Neural progenitor cell (in vitro differentiated cells): Measurements from ENCODE around the gene KCNAB1.

Experiments
- EZH2phosphoT487 ChIP-seq: fragments of 200-600 bp; sonication (generic); IDR thresholded peaks from 2 replicates; pipeline ENCODE4 v1.6.1; 2017; ENCODE audit warnings: antibody characterized with exemption
- TF ChIP-seq, protein P1 (sequence below): fragments of 200-600 bp; sonication (generic); IDR thresholded peaks from 2 replicates; pipeline ENCODE4 v1.5.1; 2017; ENCODE audit warnings: antibody characterized with exemption, mild to moderate bottlenecking

DNA sequence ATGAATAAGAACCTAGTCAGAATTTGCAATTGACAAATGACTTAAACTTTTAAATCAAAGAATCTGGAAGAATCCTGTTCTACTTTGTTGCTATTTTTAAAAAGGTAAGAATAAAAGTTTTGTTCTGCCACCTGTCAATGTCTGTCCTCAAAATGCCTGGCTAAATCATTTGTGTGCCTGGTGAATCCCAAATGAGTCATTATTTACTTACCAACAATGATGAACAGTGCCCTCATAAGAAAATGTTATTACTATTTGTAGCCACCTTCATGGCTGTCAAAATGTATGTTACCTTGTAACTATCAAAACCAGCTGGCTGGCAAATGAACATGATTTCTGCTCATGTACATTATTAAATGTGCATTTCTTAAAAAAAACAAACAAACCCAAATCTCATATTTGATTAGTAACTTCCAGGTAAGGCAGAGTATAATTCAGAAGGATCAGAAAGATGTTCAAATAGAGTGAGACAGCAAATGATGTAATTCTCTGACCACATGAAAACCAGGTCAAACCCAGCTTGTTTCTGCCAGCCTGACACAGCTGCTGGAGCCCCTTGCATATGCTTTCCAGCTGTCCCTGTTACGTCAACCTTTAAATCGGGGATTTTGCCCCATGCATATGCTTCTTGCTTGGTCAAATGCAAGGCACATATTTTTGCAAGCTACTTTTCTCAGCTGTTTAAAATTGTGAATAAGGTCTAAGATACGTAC, 296.6 kb downstream of the KCNAB1 start:
- TF ChIP-seq, protein P1, sequence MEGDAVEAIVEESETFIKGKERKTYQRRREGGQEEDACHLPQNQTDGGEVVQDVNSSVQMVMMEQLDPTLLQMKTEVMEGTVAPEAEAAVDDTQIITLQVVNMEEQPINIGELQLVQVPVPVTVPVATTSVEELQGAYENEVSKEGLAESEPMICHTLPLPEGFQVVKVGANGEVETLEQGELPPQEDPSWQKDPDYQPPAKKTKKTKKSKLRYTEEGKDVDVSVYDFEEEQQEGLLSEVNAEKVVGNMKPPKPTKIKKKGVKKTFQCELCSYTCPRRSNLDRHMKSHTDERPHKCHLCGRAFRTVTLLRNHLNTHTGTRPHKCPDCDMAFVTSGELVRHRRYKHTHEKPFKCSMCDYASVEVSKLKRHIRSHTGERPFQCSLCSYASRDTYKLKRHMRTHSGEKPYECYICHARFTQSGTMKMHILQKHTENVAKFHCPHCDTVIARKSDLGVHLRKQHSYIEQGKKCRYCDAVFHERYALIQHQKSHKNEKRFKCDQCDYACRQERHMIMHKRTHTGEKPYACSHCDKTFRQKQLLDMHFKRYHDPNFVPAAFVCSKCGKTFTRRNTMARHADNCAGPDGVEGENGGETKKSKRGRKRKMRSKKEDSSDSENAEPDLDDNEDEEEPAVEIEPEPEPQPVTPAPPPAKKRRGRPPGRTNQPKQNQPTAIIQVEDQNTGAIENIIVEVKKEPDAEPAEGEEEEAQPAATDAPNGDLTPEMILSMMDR = no peak
- no peak for TF ChIP-seq EZH2phosphoT487
